ENCODE data around the gene ANKRA2. TPM values are rescaled to one million over a fixed set of nuclear protein-coding genes. Genes with fewer than 3 reads are reported as not detected.

The ANKRA2 gene
- polyA plus RNA-seq, 3 donors, result 13.4 to 14.9 (median 13.5) TPM

- no peaks in the 10 kb centered on the region for H3K36me3 Mint-ChIP-seq
- WGBS (ENCODE audit: insufficient coverage), result no CpG with 5 or more reads among the region's 4 CpGs
Observed at GRCh38 chr5:73591698-73592501, 26.5 kb upstream of the ANKRA2 start.

More at GRCh38 chr5:73591698-73592501, 26.5 kb upstream of the ANKRA2 start:
- H3K4me1 Mint-ChIP-seq, result no peaks in the 10 kb centered on the region
- H3K4me2 ChIP-seq (replicated peaks; ENCODE audit: extremely low read depth, low read length, poor library complexity, severe bottlenecking), result no peak overlapping the region
- H3K9me3 Mint-ChIP-seq, result no peaks in the 10 kb centered on the region
- H3K4me1 ChIP-seq (ENCODE audit: control insufficient read depth in 1 of 2, insufficient read depth in 2 of 2, low read length in 2 of 2), result no peaks in the 10 kb centered on the region
- H3K4me3 Mint-ChIP-seq, result no peak overlapping the region
- DNase-seq, result no peak
- H3K9me3 ChIP-seq (replicated peaks in 1 of 2; ENCODE audit: control insufficient read depth in 1 of 2, insufficient read depth in 1 of 2, low read length in 2 of 2), result no peaks in the 10 kb centered on the region
- no peaks in the 10 kb centered on the region for H3K79me2 ChIP-seq (ENCODE audit: insufficient read depth, low read length)
- no peak overlapping the region for H3K4me3 ChIP-seq (replicated peaks in 1 of 3; ENCODE audit: low read depth in 2 of 3, low read length in 3 of 3)
- H3K27ac Mint-ChIP-seq, result no peak overlapping the region
- H3K36me3 ChIP-seq (replicated peaks in 1 of 2; ENCODE audit: control insufficient read depth in 1 of 2, insufficient read depth in 2 of 2, low read length in 2 of 2), result no peaks in the 10 kb centered on the region
- peaks cover 0 to 4% (median 1%) of the 10 kb centered on the region in 3 donors for H3K27me3 Mint-ChIP-seq (ENCODE audit: low read depth in 3 of 3)
- H3K9ac ChIP-seq (ENCODE audit: insufficient read depth, low read length, poor library complexity, severe bottlenecking), result no peak overlapping the region
- no peaks in the 10 kb centered on the region for H4K20me1 ChIP-seq (ENCODE audit: insufficient read depth, low read length)
- no peak for TF ChIP-seq CTCF (IDR thresholded peaks at IDR 0.05)
- H3K27ac ChIP-seq (ENCODE audit: low read depth in 1 of 2, low read length in 2 of 2), result no peak overlapping the region
- H3K27me3 ChIP-seq (ENCODE audit: control insufficient read depth in 2 of 2, insufficient read depth in 2 of 2, low read length in 2 of 2), result no peaks in the 10 kb centered on the region
- no peak overlapping the region for H2AFZ ChIP-seq (ENCODE audit: insufficient read depth, low read depth, low read length, poor library complexity, severe bottlenecking)
- intact Hi-C loops (cut with micrococcal nuclease), result loop anchor here (2.0 to 5.0 kb wide), 2 partner anchors 200 to 201 kb away; no protein-coding TSS in a partner anchor

Data from CD14-positive monocyte (primary cell).